Vagina (tissue), 2 donors: Measurements from ENCODE around the gene ARID1B. TPM values are rescaled to one million over a fixed set of nuclear protein-coding genes. Genes with fewer than 3 reads are reported as not detected.

Experiments used
- DNase-seq, 2 donors: peaks; one replicate each; pipeline ENCODE4 v3.0.0-alpha.2; 2017; ENCODE audit errors: extremely low spot score in 2 of 2
- H3K27ac ChIP-seq: fragments of 200-600 bp; sonication (generic); one replicate; pipeline ENCODE4 v1.5.1; 2019
- H3K27me3 ChIP-seq: fragments of 200-600 bp; sonication (generic); one replicate; pipeline ENCODE4 v1.5.1; 2019
- H3K36me3 ChIP-seq, 2 donors: fragments of 200-600 bp; sonication (generic); one replicate each; pipeline ENCODE4 v1.5.1; 2017 to 2019
- H3K4me1 ChIP-seq: fragments of 200-600 bp; sonication (generic); one replicate; pipeline ENCODE4 v1.5.1; 2019
- H3K4me3 ChIP-seq, 2 donors: fragments of 200-600 bp; sonication (generic); 1 replicate in 1 of 2; 2 replicates in 1 of 2; pipeline ENCODE4 v1.5.1; 2016 to 2019
- H3K9me3 ChIP-seq: fragments of 200-600 bp; sonication (generic); one replicate; pipeline ENCODE4 v1.5.1; 2019
- POLR2A ChIP-seq, 2 donors: fragments of 450-650 bp; IDR thresholded peaks; one replicate each; pipeline ENCODE4 v1.6.1; 2017; ENCODE audit warnings: antibody characterized with exemption in 2 of 2, mild to moderate bottlenecking in 2 of 2, moderate library complexity in 2 of 2
- POLR2AphosphoS5 ChIP-seq, 2 donors: sonication (generic); formaldehyde crosslinking; IDR thresholded peaks; one replicate each; pipeline ENCODE4 v1.9.0; 2017; ENCODE audit warnings: antibody characterized with exemption in 2 of 2, mild to moderate bottlenecking in 2 of 2, low read depth in 1 of 2; ENCODE audit not compliant: insufficient read depth in 1 of 2
- intact Hi-C: fragments of 100-400 bp; cut with DNase I; formaldehyde crosslinking; loops from one replicate; pipeline ENCODE4 v1.15.1; 2023
- total RNA-seq: library from RNA; depleted of rRNA; stranded (reverse); fragments of >200 nt; gene quantifications from one replicate; pipeline ENCODE4 v1.2.3, GENCODE V29; 2016
- TF ChIP-seq, protein P1 (sequence below), 3 experiments: fragments of 450-650 bp in 2 of 3; fragments of 200-600 bp in 1 of 3; sonication (generic) in 1 of 3; IDR thresholded peaks; one replicate each; pipeline ENCODE4 v1.5.1; 2017 to 2019; ENCODE audit warnings: antibody characterized with exemption in 3 of 3, mild to moderate bottlenecking in 2 of 3, moderate library complexity in 2 of 3

Gene ARID1B
- total RNA-seq, 1 donor from 2014 or later = 141 TPM

DNA sequence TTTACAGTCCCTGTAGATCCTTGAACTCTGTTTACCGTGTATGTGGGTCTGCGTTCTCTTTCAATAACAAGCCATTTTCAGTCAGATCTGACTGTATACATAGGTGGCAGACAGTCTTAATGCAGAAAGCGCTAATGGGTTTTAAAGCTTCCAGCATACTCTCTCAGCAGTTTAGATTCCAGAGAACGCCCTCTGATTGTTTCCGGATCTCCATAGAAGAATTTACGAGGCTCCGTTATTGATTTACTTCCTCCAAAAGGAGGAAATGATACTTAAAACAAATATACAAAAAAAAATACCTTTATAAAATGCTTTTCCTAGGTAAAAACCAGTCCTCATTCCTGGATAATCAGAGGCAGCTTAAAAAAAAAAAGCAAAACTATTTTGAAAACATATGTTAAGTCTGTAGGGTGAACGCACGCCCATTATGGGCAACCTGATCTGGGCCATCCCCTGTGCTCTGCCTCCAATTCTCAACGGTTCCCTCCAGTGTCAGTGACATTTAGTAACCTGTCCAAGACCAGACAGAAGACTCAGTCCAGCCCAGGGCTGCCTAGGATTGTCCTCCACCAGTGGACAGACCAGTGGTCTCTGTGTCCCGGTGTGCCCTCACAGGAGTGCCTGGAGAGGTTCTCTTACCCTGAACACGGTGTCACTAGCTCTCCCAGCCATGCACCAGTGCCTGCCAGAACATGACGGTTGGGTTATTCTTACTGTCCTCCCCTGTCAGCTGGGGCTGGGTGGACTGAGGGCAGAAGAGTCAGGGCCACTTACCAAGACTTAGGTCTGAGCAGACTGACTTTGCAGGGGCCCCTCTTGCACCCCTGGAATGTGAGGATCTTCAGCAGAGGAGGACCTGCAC lies 217.3 kb downstream of the ARID1B start:
- TF ChIP-seq, protein P1, sequence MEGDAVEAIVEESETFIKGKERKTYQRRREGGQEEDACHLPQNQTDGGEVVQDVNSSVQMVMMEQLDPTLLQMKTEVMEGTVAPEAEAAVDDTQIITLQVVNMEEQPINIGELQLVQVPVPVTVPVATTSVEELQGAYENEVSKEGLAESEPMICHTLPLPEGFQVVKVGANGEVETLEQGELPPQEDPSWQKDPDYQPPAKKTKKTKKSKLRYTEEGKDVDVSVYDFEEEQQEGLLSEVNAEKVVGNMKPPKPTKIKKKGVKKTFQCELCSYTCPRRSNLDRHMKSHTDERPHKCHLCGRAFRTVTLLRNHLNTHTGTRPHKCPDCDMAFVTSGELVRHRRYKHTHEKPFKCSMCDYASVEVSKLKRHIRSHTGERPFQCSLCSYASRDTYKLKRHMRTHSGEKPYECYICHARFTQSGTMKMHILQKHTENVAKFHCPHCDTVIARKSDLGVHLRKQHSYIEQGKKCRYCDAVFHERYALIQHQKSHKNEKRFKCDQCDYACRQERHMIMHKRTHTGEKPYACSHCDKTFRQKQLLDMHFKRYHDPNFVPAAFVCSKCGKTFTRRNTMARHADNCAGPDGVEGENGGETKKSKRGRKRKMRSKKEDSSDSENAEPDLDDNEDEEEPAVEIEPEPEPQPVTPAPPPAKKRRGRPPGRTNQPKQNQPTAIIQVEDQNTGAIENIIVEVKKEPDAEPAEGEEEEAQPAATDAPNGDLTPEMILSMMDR (IDR thresholded peaks at IDR 0.05) = no peak
- no peak for TF ChIP-seq POLR2AphosphoS5 (IDR thresholded peaks at IDR 0.05; ENCODE audit: insufficient read depth in 1 of 2, low read depth in 1 of 2)
- DNase-seq = no peak
- Histone ChIP-seq H3K27ac (no peak overlapping the region), H3K36me3 (no peaks in the 10 kb centered on the region), H3K9me3 (no peaks in the 10 kb centered on the region), H3K27me3 (no peaks in the 10 kb centered on the region), H3K4me3 (no peak overlapping the region), H3K4me1 (peaks cover 35% of the 10 kb centered on the region)
- intact Hi-C loops = no loop called here

DNA sequence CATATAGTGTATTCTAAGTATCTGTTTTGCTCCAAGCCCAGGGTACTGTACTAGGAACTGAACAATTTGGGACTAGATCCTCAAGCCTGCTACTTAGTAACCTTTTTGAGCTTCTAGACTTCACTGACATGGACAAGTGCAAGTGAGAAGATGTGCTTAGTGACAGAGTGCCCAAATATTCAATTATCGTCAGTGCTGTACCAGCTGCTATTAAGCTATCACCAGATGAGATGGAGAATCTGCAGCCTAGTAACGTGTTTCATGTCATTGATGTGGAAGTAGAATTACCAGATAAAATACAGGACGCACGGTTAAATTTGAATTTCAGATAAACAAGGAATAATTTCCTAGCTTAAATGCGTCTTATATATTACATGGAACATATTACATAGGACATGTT lies 218.3 kb downstream of the ARID1B start:
- DNase-seq = no peak
- peaks cover 35% of the 10 kb centered on the region for H3K4me1 ChIP-seq
- no peaks in the 10 kb centered on the region for H3K9me3 ChIP-seq
- H3K27me3 ChIP-seq = no peaks in the 10 kb centered on the region
- H3K4me3 ChIP-seq = no peak overlapping the region
- intact Hi-C loops = no loop called here
- H3K36me3 ChIP-seq = no peaks in the 10 kb centered on the region
- H3K27ac ChIP-seq = no peak overlapping the region
- TF ChIP-seq POLR2A (IDR thresholded peaks at IDR 0.05) = no peak
- no peak for TF ChIP-seq POLR2AphosphoS5 (IDR thresholded peaks at IDR 0.05; ENCODE audit: insufficient read depth in 1 of 2, low read depth in 1 of 2)
- TF ChIP-seq, protein P1 (IDR thresholded peaks at IDR 0.05) = no peak

DNA sequence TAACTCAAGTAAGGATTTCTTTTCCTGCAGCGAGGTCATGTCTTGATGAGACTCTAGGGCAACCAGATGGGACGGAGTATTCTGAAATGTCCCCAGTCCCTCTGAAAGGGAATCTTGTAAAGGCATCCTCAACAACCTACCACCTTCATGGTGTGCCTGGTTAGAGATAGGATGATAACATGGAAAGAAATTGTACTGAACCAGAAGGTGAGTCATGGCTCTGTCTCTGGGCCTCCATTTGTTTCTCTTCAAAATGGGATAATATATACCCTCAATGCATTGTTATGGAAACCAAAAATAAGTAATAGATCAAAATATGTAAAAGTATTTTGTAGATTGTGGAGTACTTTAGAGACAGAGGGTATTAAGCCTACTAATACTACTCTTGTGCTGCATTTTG lies 219.1 kb downstream of the ARID1B start:
- H3K4me1 ChIP-seq = peaks cover 35% of the 10 kb centered on the region
- H3K36me3 ChIP-seq = no peaks in the 10 kb centered on the region
- intact Hi-C loops = no loop called here
- H3K27me3 ChIP-seq = no peaks in the 10 kb centered on the region
- no peak for DNase-seq
- H3K27ac ChIP-seq = no peak overlapping the region
- TF ChIP-seq, protein P1 (IDR thresholded peaks at IDR 0.05) = no peak
- TF ChIP-seq POLR2AphosphoS5 (IDR thresholded peaks at IDR 0.05; ENCODE audit: insufficient read depth in 1 of 2, low read depth in 1 of 2) (no peak), POLR2A (IDR thresholded peaks at IDR 0.05) (no peak)
- no peaks in the 10 kb centered on the region for H3K9me3 ChIP-seq
- no peak overlapping the region for H3K4me3 ChIP-seq

DNA sequence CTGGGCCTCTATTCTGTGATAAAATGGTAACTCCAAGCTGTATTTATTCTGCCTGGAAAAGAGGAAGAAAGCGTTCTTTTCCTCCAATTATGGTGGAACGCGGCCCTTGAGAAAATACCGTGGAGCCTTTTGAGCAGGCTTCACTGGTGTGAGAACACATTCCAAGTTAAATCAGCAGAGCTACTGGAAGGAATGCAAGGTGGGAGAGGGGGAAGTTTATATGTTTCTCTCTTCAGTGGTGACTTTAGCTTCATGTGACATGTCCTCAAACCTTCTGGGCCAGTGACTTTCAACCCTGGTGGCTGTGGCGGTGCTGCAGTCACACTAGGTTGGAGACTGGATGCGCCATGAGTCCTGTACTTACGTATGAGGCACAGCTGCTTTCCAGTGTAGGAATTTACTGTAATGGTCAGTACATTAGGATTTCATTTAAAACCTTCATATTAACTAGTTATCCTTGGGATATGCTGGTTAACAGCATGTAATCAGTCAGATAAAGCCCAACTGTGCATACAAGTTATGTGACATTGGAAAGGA lies 221.7 kb downstream of the ARID1B start:
- no peaks in the 10 kb centered on the region for H3K9me3 ChIP-seq
- H3K36me3 ChIP-seq = no peaks in the 10 kb centered on the region
- no peak overlapping the region for H3K27ac ChIP-seq
- H3K4me3 ChIP-seq = no peak overlapping the region
- DNase-seq = no peak
- intact Hi-C loops = no loop called here
- TF ChIP-seq POLR2A (IDR thresholded peaks at IDR 0.05) = no peak
- TF ChIP-seq, protein P1 (IDR thresholded peaks at IDR 0.05) = no peak
- no peak for TF ChIP-seq POLR2AphosphoS5 (IDR thresholded peaks at IDR 0.05; ENCODE audit: insufficient read depth in 1 of 2, low read depth in 1 of 2)
- peaks cover 15% of the 10 kb centered on the region for H3K4me1 ChIP-seq
- no peaks in the 10 kb centered on the region for H3K27me3 ChIP-seq

DNA sequence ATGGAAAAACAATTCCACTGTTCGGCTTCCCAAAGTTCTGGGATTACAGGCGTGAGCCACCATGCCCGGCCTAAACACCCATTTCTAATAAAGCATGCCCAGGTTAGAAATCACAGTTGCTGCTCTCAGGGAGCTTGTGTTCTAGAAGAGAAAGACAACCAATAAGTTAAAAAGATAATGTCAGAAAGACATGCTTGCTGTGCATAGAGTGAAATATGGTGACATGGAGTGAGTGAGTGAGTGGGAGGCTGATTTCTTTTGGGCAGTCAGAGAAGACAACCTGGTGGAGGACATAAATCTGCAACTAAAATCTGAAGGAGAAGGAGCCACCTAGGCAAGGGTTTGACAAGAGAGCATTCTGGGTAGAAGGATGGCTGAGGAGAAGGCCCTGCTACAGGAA lies 222.6 kb downstream of the ARID1B start:
- H3K4me1 ChIP-seq = peaks cover 12% of the 10 kb centered on the region
- no peak for DNase-seq
- no peaks in the 10 kb centered on the region for H3K27me3 ChIP-seq
- TF ChIP-seq, protein P1 (IDR thresholded peaks at IDR 0.05) = no peak
- TF ChIP-seq POLR2A (IDR thresholded peaks at IDR 0.05) (no peak), POLR2AphosphoS5 (IDR thresholded peaks at IDR 0.05; ENCODE audit: insufficient read depth in 1 of 2, low read depth in 1 of 2) (no peak)
- H3K36me3 ChIP-seq = no peaks in the 10 kb centered on the region
- H3K9me3 ChIP-seq = no peaks in the 10 kb centered on the region
- intact Hi-C loops = no loop called here
- H3K27ac ChIP-seq = no peak overlapping the region
- no peak overlapping the region for H3K4me3 ChIP-seq
